HG03196 (cell line): ENCODE results near the gene ZNF19.

Experiments used
- ATAC-seq: cut with Tn5 transposase; IDR thresholded peaks from one replicate; pipeline ENCODE4 v1.9.1; 2021; ENCODE audit not compliant: unreplicated experiment

Gene ZNF19

GRCh38 chr16:71491054-71491453 lies 1.9 kb upstream of the ZNF19 start:
- ATAC-seq = no peak

GRCh38 chr16:71490361-71490760 lies 1.2 kb upstream of the ZNF19 start:
- ATAC-seq = no peak

- peak; percentile 89 for ATAC-seq
These were observed 4.9 kb downstream of the ZNF19 start for GRCh38 chr16:71484006-71484893.

GRCh38 chr16:71482569-71482968 lies 6.6 kb downstream of the ZNF19 start:
- ATAC-seq = no peak

GRCh38 chr16:71480956-71481355 lies 8.2 kb downstream of the ZNF19 start:
- no peak for ATAC-seq

GRCh38 chr16:71479420-71479819 lies 9.7 kb downstream of the ZNF19 start:
- ATAC-seq = no peak

GRCh38 chr16:71476457-71477124 lies 12.5 kb downstream of the ZNF19 start:
- no peak for ATAC-seq

GRCh38 chr16:71474864-71475263 lies 14.3 kb downstream of the ZNF19 start:
- no peak for ATAC-seq

GRCh38 chr16:71473891-71474290 lies 15.2 kb downstream of the ZNF19 start:
- ATAC-seq = no peak

- ATAC-seq = no peak
These were observed 16.2 kb downstream of the ZNF19 start for GRCh38 chr16:71472931-71473330.

GRCh38 chr16:71472051-71472450 lies 17.1 kb downstream of the ZNF19 start:
- ATAC-seq = no peak

- no peak for ATAC-seq
These were observed 21.3 kb downstream of the ZNF19 start for GRCh38 chr16:71467810-71468209.

- no peak for ATAC-seq
These were observed 24.9 kb downstream of the ZNF19 start for GRCh38 chr16:71464231-71464630.

- ATAC-seq = peak; percentile 98
These were observed 27.2 kb downstream of the ZNF19 start, which contains the start of gene ZNF23 for GRCh38 chr16:71461686-71462648. ZNF23 (minus strand) TSS chr16:71462247; CDS start chr16:71456796, 5,451 bp downstream.

GRCh38 chr16:71460941-71461340 lies 28.2 kb downstream of the ZNF19 start:
- ATAC-seq = no peak

- no peak for ATAC-seq
These were observed 28.9 kb downstream of the ZNF19 start for GRCh38 chr16:71460236-71460635.

GRCh38 chr16:71459510-71459909 lies 29.6 kb downstream of the ZNF19 start:
- ATAC-seq = no peak

GRCh38 chr16:71456801-71457200 lies 32.3 kb downstream of the ZNF19 start:
- no peak for ATAC-seq

GRCh38 chr16:71453036-71453435 lies 36.1 kb downstream of the ZNF19 start:
- no peak for ATAC-seq

GRCh38 chr16:71449020-71449419 lies 40.1 kb downstream of the ZNF19 start:
- no peak for ATAC-seq

GRCh38 chr16:71448274-71448866 lies 40.8 kb downstream of the ZNF19 start:
- no peak for ATAC-seq
